H9 (cell line): ENCODE data around the gene RFC4. TPM values are rescaled to one million over a fixed set of nuclear protein-coding genes. Genes with fewer than 3 reads are reported as not detected.

Source experiments
- DNase-seq: peaks from one replicate; pipeline ENCODE4 v3.0.0-alpha.2; 2017
- H2AFZ ChIP-seq: one replicate; pipeline ENCODE4 v1.6.1; 2013; ENCODE audit warnings: mild to moderate bottlenecking, low read length, control low read depth, moderate library complexity
- H2AK5ac ChIP-seq: 2 replicates; pipeline ENCODE4 v1.6.1; 2013; ENCODE audit warnings: low read length, control low read depth, mixed read lengths; ENCODE audit not compliant: insufficient read length
- H2BK120ac ChIP-seq: one replicate; pipeline ENCODE4 v1.6.1; 2013; ENCODE audit warnings: low read depth, mild to moderate bottlenecking, low read length, control low read depth, inconsistent platforms; ENCODE audit not compliant: poor library complexity, severe bottlenecking
- H2BK12ac ChIP-seq: 2 replicates; pipeline ENCODE4 v1.6.1; 2013; ENCODE audit warnings: low read length, control low read depth, mixed read lengths, low read depth; ENCODE audit not compliant: insufficient read length
- H2BK15ac ChIP-seq: 2 replicates; pipeline ENCODE4 v1.6.1; 2013; ENCODE audit warnings: low read depth, low read length, control low read depth
- H2BK20ac ChIP-seq: one replicate; pipeline ENCODE4 v1.6.1; 2013; ENCODE audit warnings: low read depth, mild to moderate bottlenecking, low read length, control low read depth, inconsistent platforms; ENCODE audit not compliant: poor library complexity, severe bottlenecking
- H2BK5ac ChIP-seq: 2 replicates; pipeline ENCODE4 v1.6.1; 2013; ENCODE audit warnings: low read length, control low read depth, mixed read lengths; ENCODE audit not compliant: insufficient read length
- H3K14ac ChIP-seq: 2 replicates; pipeline ENCODE4 v1.6.1; 2013; ENCODE audit warnings: low read length, control low read depth; ENCODE audit not compliant: insufficient read depth
- H3K18ac ChIP-seq: 2 replicates; pipeline ENCODE4 v1.6.1; 2013; ENCODE audit warnings: low read depth, mild to moderate bottlenecking, mixed read lengths, low read length, control low read depth; ENCODE audit not compliant: insufficient read length
- H3K23ac ChIP-seq: 2 replicates; pipeline ENCODE4 v1.6.1; 2013; ENCODE audit warnings: low read length, control low read depth, mixed read lengths, low read depth; ENCODE audit not compliant: insufficient read length
- H3K23me2 ChIP-seq: 2 replicates; pipeline ENCODE4 v1.6.1; 2013; ENCODE audit warnings: low read depth, mild to moderate bottlenecking, mixed read lengths, low read length, control low read depth; ENCODE audit not compliant: insufficient read length, poor library complexity, severe bottlenecking
- H3K27ac ChIP-seq: 2 replicates; pipeline ENCODE4 v1.5.1; 2013; ENCODE audit warnings: low read length, control low read depth, mixed read lengths, low read depth; ENCODE audit not compliant: insufficient read length
- H3K27me3 ChIP-seq: 2 replicates; pipeline ENCODE4 v1.6.1; 2013; ENCODE audit warnings: low read length, control low read depth, inconsistent platforms; ENCODE audit not compliant: insufficient read depth
- H3K4ac ChIP-seq: 2 replicates; pipeline ENCODE4 v1.6.1; 2013; ENCODE audit warnings: low read depth, mild to moderate bottlenecking, control low read depth, inconsistent platforms, low read length, moderate library complexity
- H3K4me1 ChIP-seq: 2 replicates; pipeline ENCODE4 v1.6.1; 2013; ENCODE audit warnings: low read length, control low read depth, inconsistent platforms; ENCODE audit not compliant: insufficient read depth
- H3K4me2 ChIP-seq: 2 replicates; pipeline ENCODE4 v1.6.1; 2013; ENCODE audit warnings: low read length, control low read depth, mixed read lengths; ENCODE audit not compliant: insufficient read length, insufficient read depth
- H3K56ac ChIP-seq: 2 replicates; pipeline ENCODE4 v1.6.1; 2013; ENCODE audit warnings: low read depth, mild to moderate bottlenecking, mixed read lengths, low read length, control low read depth; ENCODE audit not compliant: insufficient read length
- H3K79me1 ChIP-seq: 2 replicates; pipeline ENCODE4 v1.6.1; 2013; ENCODE audit warnings: low read depth, mild to moderate bottlenecking, moderate library complexity, low read length, control low read depth, inconsistent platforms; ENCODE audit not compliant: insufficient read depth, poor library complexity, severe bottlenecking
- H3K79me2 ChIP-seq: 2 replicates; pipeline ENCODE4 v1.6.1; 2013; ENCODE audit warnings: low read length, control low read depth, inconsistent platforms; ENCODE audit not compliant: insufficient read depth
- H3K9ac ChIP-seq: 2 replicates; pipeline ENCODE4 v1.6.1; 2013; ENCODE audit warnings: low read length, control low read depth, mixed read lengths; ENCODE audit not compliant: insufficient read length; ENCODE audit errors: extremely low read depth
- H3K9me3 ChIP-seq: one replicate; pipeline ENCODE4 v1.6.1; 2013; ENCODE audit warnings: low read depth, low read length, inconsistent platforms; ENCODE audit not compliant: control insufficient read depth
- H3T11ph ChIP-seq: one replicate; pipeline ENCODE4 v1.6.1; 2013; ENCODE audit warnings: mild to moderate bottlenecking, low read length, control low read depth, inconsistent platforms
- H4K20me1 ChIP-seq: one replicate; pipeline ENCODE4 v1.6.1; 2013; ENCODE audit not compliant: control insufficient read depth, insufficient read length, insufficient read depth
- H4K5ac ChIP-seq: 2 replicates; pipeline ENCODE4 v1.6.1; 2013; ENCODE audit warnings: low read depth, mild to moderate bottlenecking, mixed read lengths, low read length, control low read depth; ENCODE audit not compliant: insufficient read length
- H4K8ac ChIP-seq: replicated peaks from 2 replicates; pipeline ENCODE4 v1.6.1; 2013; ENCODE audit warnings: low read length, control low read depth, mixed read lengths, low read depth; ENCODE audit not compliant: insufficient read length
- H4K91ac ChIP-seq: 2 replicates; pipeline ENCODE4 v1.6.1; 2013; ENCODE audit warnings: low read depth, mild to moderate bottlenecking, moderate library complexity, mixed read lengths, low read length, control low read depth; ENCODE audit not compliant: insufficient read length
- H3K27ac Mint-ChIP-seq, 3 experiments: 2 replicates in 2 of 3; 3 replicates in 1 of 3; pipeline ENCODE4 v1.8.0; 2020 to 2021; ENCODE audit warnings: mixed read lengths in 3 of 3, mild to moderate bottlenecking in 1 of 3, moderate library complexity in 1 of 3
- H3K27me3 Mint-ChIP-seq: 2 replicates; pipeline ENCODE4 v1.8.0; 2021; ENCODE audit warnings: low read depth, mild to moderate bottlenecking, moderate library complexity, mixed read lengths
- H3K36me3 Mint-ChIP-seq, 3 experiments: 2 replicates in 2 of 3; 3 replicates in 1 of 3; pipeline ENCODE4 v1.8.0; 2020 to 2021; ENCODE audit warnings: low read depth in 3 of 3, mixed read lengths in 3 of 3; ENCODE audit not compliant: insufficient read depth in 1 of 3
- H3K4me1 Mint-ChIP-seq, 2 experiments: 2 replicates each; pipeline ENCODE4 v1.8.0; 2020; ENCODE audit warnings: mixed read lengths in 2 of 2
- H3K4me3 Mint-ChIP-seq, 2 experiments: 2 replicates in 1 of 2; 3 replicates in 1 of 2; pipeline ENCODE4 v1.8.0; 2020 to 2021; ENCODE audit warnings: mild to moderate bottlenecking in 2 of 2, mixed read lengths in 2 of 2, moderate library complexity in 1 of 2
- H3K9me3 Mint-ChIP-seq, 2 experiments: 2 replicates in 1 of 2; 3 replicates in 1 of 2; pipeline ENCODE4 v1.8.0; 2020; ENCODE audit warnings: mild to moderate bottlenecking in 2 of 2, mixed read lengths in 2 of 2, moderate library complexity in 1 of 2
- CTCF ChIP-seq: fragments of 200-600 bp; sonication (generic); conservative IDR thresholded peaks from 3 replicates; pipeline ENCODE4 v1.8.0; 2021; ENCODE audit warnings: antibody characterized with exemption, mild to moderate bottlenecking
- WGBS: extraction: QIAGEN DNeasy Blood & Tissue Kit; methylation state at CpG from one replicate; pipeline ENCODE4 v1.1.7; 2013; ENCODE audit warnings: missing lambda C conversion rate, low lambda C conversion rate, mixed read lengths; ENCODE audit not compliant: insufficient read length; ENCODE audit errors: extremely low coverage; 5-methylcytosine and 5-hydroxymethylcytosine counted together
- total RNA-seq: library from RNA; stranded (reverse); gene quantifications from 2 replicates; pipeline ENCODE4 v1.2.1, GENCODE V29; 2021

RFC4 gene
- total RNA-seq, 1 experiment from 2014 or later, result 108 TPM

GRCh38 chr3:186844908-186845307 is 38.6 kb upstream of the RFC4 start:
- DNase-seq, result no peak
- no peaks in the 10 kb centered on the region for H3K9me3 ChIP-seq
- H3T11ph ChIP-seq, result no peak overlapping the region
- H2BK120ac ChIP-seq, result no peak overlapping the region
- no peak overlapping the region for H3K4me2 ChIP-seq
- H3K18ac ChIP-seq, result no peak overlapping the region
- H3K4ac ChIP-seq, result no peak overlapping the region
- no peak overlapping the region for H3K27ac Mint-ChIP-seq
- H3K36me3 Mint-ChIP-seq, result no peaks in the 10 kb centered on the region
- no peak overlapping the region for H3K4me3 Mint-ChIP-seq
- WGBS, result 100% methylated on average over 4 of the region's 11 CpGs
- no peaks in the 10 kb centered on the region for H3K23me2 ChIP-seq
- no peak overlapping the region for H3K23ac ChIP-seq
- H3K9me3 Mint-ChIP-seq, result no peaks in the 10 kb centered on the region; a peak in 2 of 5 replicates
- no peak overlapping the region for H2AFZ ChIP-seq
- H3K14ac ChIP-seq, result no peak overlapping the region
- no peak overlapping the region for H2BK12ac ChIP-seq
- no peak overlapping the region for H4K91ac ChIP-seq
- H4K8ac ChIP-seq, result no peak overlapping the region
- TF ChIP-seq CTCF, result no peak
- H2BK20ac ChIP-seq, result no peak overlapping the region
- no peak overlapping the region for H2AK5ac ChIP-seq
- no peaks in the 10 kb centered on the region for H3K79me1 ChIP-seq
- no peak overlapping the region for H3K9ac ChIP-seq
- no peaks in the 10 kb centered on the region for H3K79me2 ChIP-seq
- H3K27me3 ChIP-seq, result no peaks in the 10 kb centered on the region
- no peaks in the 10 kb centered on the region for H3K4me1 ChIP-seq
- no peak overlapping the region for H4K5ac ChIP-seq
- no peaks in the 10 kb centered on the region for H4K20me1 ChIP-seq
- H2BK15ac ChIP-seq, result no peak overlapping the region
- peaks cover 4 to 9% of the 10 kb centered on the region in 2 experiments for H3K4me1 Mint-ChIP-seq
- H3K56ac ChIP-seq, result no peak overlapping the region
- H3K27me3 Mint-ChIP-seq, result peaks cover 3% of the 10 kb centered on the region; the same call in 1 of the 2 replicates
- H3K27ac ChIP-seq, result no peak overlapping the region
- no peak overlapping the region for H2BK5ac ChIP-seq
